HCT116 (cell line): ENCODE data around the gene WDR17. TPM values are rescaled to one million over a fixed set of nuclear protein-coding genes. Genes with fewer than 3 reads are reported as not detected.

Experiments used
- ATAC-seq: fragments of 200-7000 bp; cut with Tn5 transposase; 2 replicates; pipeline ENCODE4 v1.9.1; 2020; ENCODE audit warnings: mild to moderate bottlenecking, moderate library complexity
- BruUV-seq: library from RNA; stranded (reverse); fragments of 400-500 nt; replicated peaks from 2 replicates; lab custom pipeline; 2021; lab: Mats Ljungman, UMichigan
- CTCF ChIA-PET: fragments of 300-600 bp; sonication (Branson Sonifier 250); formaldehyde crosslinking; loops from one replicate; lab custom pipeline; 2021; ENCODE audit warnings: antibody characterized with exemption; lab: Charles Lee
- POLR2A ChIA-PET: fragments of 300-600, 350-600 bp; sonication (Branson Sonifier 250); formaldehyde crosslinking; loops from one replicate; lab custom pipeline; 2021; ENCODE audit warnings: antibody characterized with exemption; lab: Charles Lee
- RAD21 ChIA-PET, 2 experiments: fragments of 300-600 bp; sonication (Branson Sonifier 250); formaldehyde crosslinking; loops; one replicate each; lab custom pipeline; 2023; ENCODE audit warnings: low total read pairs in 2 of 2; ENCODE audit not compliant: uncharacterized antibody in 2 of 2, unreplicated experiment in 2 of 2, low non-redundant PET in 1 of 2; lab: Charles Lee
- DNase-seq: peaks from one replicate; pipeline ENCODE4 v3.0.0-alpha.2; 2010; ENCODE audit warnings: low read depth, low spot score
- H2AFZ ChIP-seq: fragments of 200-600 bp; shearing (Covaris generic), sonication (generic); 2 replicates; pipeline ENCODE4 v1.6.1; 2017; ENCODE audit warnings: low read depth, mixed run types, mixed read lengths, antibody characterized with exemption, low read length; ENCODE audit not compliant: poor library complexity, severe bottlenecking
- H3K27ac ChIP-seq: 2 replicates; pipeline ENCODE4 v1.5.1; 2012; ENCODE audit warnings: low read depth, low read length
- H3K27me3 ChIP-seq: fragments of 200-600 bp; sonication (generic); 2 replicates; pipeline ENCODE4 v1.6.1; 2016; ENCODE audit warnings: mixed run types, low read length, mixed read lengths; ENCODE audit not compliant: insufficient read depth
- H3K36me3 ChIP-seq, 2 experiments: fragments of 200-500 bp in 1 of 2; fragments of 200-600 bp in 1 of 2; sonication (Bioruptor generic) in 1 of 2; sonication (generic) in 1 of 2; 2 replicates each; pipeline versions ENCODE4 v1.5.1 to v1.6.1; 2014 to 2016; ENCODE audit warnings: low read length in 2 of 2, inconsistent platforms in 1 of 2, mixed read lengths in 1 of 2, mixed run types in 1 of 2; ENCODE audit not compliant: insufficient read depth in 2 of 2, control insufficient read depth in 1 of 2
- H3K4me1 ChIP-seq, 2 experiments: fragments of 200-600 bp in 1 of 2; sonication (generic) in 1 of 2; 2 replicates each; pipeline versions ENCODE4 v1.5.1 to v1.6.1; 2012 to 2017; ENCODE audit warnings: low read length in 2 of 2, inconsistent platforms in 1 of 2, mild to moderate bottlenecking in 1 of 2, mixed read lengths in 1 of 2, mixed run types in 1 of 2, moderate library complexity in 1 of 2; ENCODE audit not compliant: insufficient read depth in 2 of 2, control insufficient read depth in 1 of 2
- H3K4me2 ChIP-seq: fragments of 200-600 bp; sonication (generic); 2 replicates; pipeline ENCODE4 v1.6.1; 2017; ENCODE audit warnings: mixed run types, low read length, mixed read lengths
- H3K4me3 ChIP-seq, 2 experiments: fragments of 200-600 bp in 1 of 2; sonication (generic) in 1 of 2; replicated peaks in 1 of 2; 2 replicates each; pipeline ENCODE4 v1.5.1; 2011 to 2016; ENCODE audit warnings: low read length in 2 of 2, control low read depth in 1 of 2, low read depth in 1 of 2, mild to moderate bottlenecking in 1 of 2, mixed read lengths in 1 of 2, mixed run types in 1 of 2
- H3K79me2 ChIP-seq: fragments of 200-600 bp; sonication (generic); 2 replicates; pipeline ENCODE4 v1.6.1; 2017; ENCODE audit warnings: mild to moderate bottlenecking, mixed run types, low read length, moderate library complexity, mixed read lengths; ENCODE audit not compliant: insufficient read depth
- H3K9ac ChIP-seq: fragments of 200-600 bp; sonication (generic); 2 replicates; pipeline ENCODE4 v1.6.1; 2016; ENCODE audit warnings: low read length, mixed read lengths
- H3K9me2 ChIP-seq: fragments of 200-600 bp; sonication (generic), shearing (Covaris generic); 2 replicates; pipeline ENCODE4 v1.6.1; 2017; ENCODE audit warnings: mixed run types, mild to moderate bottlenecking, moderate library complexity; ENCODE audit not compliant: insufficient read depth
- H3K9me3 ChIP-seq, 2 experiments: fragments of 200-500 bp in 1 of 2; fragments of 200-600 bp in 1 of 2; sonication (Bioruptor generic) in 1 of 2; sonication (generic) in 1 of 2; 2 replicates each; pipeline ENCODE4 v1.6.1; 2014 to 2017; ENCODE audit warnings: low read length in 2 of 2, mixed read lengths in 2 of 2, inconsistent platforms in 1 of 2, low read depth in 1 of 2, mild to moderate bottlenecking in 1 of 2, mixed run types in 1 of 2, moderate library complexity in 1 of 2; ENCODE audit not compliant: control insufficient read depth in 1 of 2, insufficient read depth in 1 of 2
- H4K20me1 ChIP-seq: fragments of 200-600 bp; sonication (generic), shearing (Covaris generic); 2 replicates; pipeline ENCODE4 v1.6.1; 2017; ENCODE audit warnings: mixed run types, mild to moderate bottlenecking, moderate library complexity; ENCODE audit not compliant: insufficient read depth
- CBX3 ChIP-seq: IDR thresholded peaks from 2 replicates; pipeline ENCODE4 v1.6.1; 2012; ENCODE audit warnings: low read depth
- EZH2 ChIP-seq: fragments of 200-600 bp; sonication (generic); IDR thresholded peaks from 2 replicates; pipeline ENCODE4 v1.6.1; 2017; ENCODE audit warnings: antibody characterized with exemption, mixed run types
- JUND ChIP-seq: IDR thresholded peaks from 2 replicates; pipeline ENCODE4 v1.6.1; 2012
- POLR2AphosphoS5 ChIP-seq: IDR thresholded peaks from 2 replicates; pipeline ENCODE4 v1.6.1; 2011; ENCODE audit warnings: mild to moderate bottlenecking, low read depth, low read length, moderate library complexity
- SIN3A ChIP-seq: IDR thresholded peaks from 2 replicates; pipeline ENCODE4 v1.6.1; 2012; ENCODE audit warnings: low read depth
- SRF ChIP-seq: IDR thresholded peaks from 2 replicates; pipeline ENCODE4 v1.6.1; 2012; ENCODE audit warnings: low read depth
- YY1 ChIP-seq: IDR thresholded peaks from 2 replicates; pipeline ENCODE4 v1.6.1; 2011; ENCODE audit warnings: low read length, low read depth, moderate library complexity, mild to moderate bottlenecking; ENCODE audit not compliant: insufficient replicate concordance; ENCODE audit errors: extremely low read depth
- intact Hi-C: fragments of 100-400 bp; cut with micrococcal nuclease; formaldehyde crosslinking; loops from 2 replicates; pipeline ENCODE4 v1.10.0; 2022
- total RNA-seq: library from RNA; stranded (reverse); gene quantifications from one replicate; pipeline ENCODE4 v1.2.1, GENCODE V29; 2021; ENCODE audit not compliant: unreplicated experiment
- TF ChIP-seq, protein P1 (sequence below): IDR thresholded peaks from 2 replicates; pipeline ENCODE4 v1.6.1; 2012; ENCODE audit warnings: low read depth
- TF ChIP-seq, protein P2 (sequence below): IDR thresholded peaks from 2 replicates; pipeline ENCODE4 v1.6.1; 2012
- TF ChIP-seq, protein P3 (sequence below): IDR thresholded peaks from 2 replicates; pipeline ENCODE4 v1.6.1; 2012

WDR17 gene
- total RNA-seq, 1 experiment from 2014 or later, result 0.20 TPM

- BruUV-seq, result no TSS peak
- no peak overlapping the region for H3K9ac ChIP-seq
- H3K27ac ChIP-seq, result no peak overlapping the region
- H3K27me3 ChIP-seq, result no peaks in the 10 kb centered on the region
- no peaks in the 10 kb centered on the region for H3K9me2 ChIP-seq
- no peak for ATAC-seq
- H3K4me1 ChIP-seq, result no peaks in the 10 kb centered on the region
- no peak for DNase-seq
- RAD21 ChIA-PET, result no interaction called here
- H3K79me2 ChIP-seq, result no peaks in the 10 kb centered on the region
- H3K36me3 ChIP-seq, result no peaks in the 10 kb centered on the region
- intact Hi-C loops, result no loop called here
- H3K9me3 ChIP-seq, result no peaks in the 10 kb centered on the region
- TF ChIP-seq, protein P1, sequence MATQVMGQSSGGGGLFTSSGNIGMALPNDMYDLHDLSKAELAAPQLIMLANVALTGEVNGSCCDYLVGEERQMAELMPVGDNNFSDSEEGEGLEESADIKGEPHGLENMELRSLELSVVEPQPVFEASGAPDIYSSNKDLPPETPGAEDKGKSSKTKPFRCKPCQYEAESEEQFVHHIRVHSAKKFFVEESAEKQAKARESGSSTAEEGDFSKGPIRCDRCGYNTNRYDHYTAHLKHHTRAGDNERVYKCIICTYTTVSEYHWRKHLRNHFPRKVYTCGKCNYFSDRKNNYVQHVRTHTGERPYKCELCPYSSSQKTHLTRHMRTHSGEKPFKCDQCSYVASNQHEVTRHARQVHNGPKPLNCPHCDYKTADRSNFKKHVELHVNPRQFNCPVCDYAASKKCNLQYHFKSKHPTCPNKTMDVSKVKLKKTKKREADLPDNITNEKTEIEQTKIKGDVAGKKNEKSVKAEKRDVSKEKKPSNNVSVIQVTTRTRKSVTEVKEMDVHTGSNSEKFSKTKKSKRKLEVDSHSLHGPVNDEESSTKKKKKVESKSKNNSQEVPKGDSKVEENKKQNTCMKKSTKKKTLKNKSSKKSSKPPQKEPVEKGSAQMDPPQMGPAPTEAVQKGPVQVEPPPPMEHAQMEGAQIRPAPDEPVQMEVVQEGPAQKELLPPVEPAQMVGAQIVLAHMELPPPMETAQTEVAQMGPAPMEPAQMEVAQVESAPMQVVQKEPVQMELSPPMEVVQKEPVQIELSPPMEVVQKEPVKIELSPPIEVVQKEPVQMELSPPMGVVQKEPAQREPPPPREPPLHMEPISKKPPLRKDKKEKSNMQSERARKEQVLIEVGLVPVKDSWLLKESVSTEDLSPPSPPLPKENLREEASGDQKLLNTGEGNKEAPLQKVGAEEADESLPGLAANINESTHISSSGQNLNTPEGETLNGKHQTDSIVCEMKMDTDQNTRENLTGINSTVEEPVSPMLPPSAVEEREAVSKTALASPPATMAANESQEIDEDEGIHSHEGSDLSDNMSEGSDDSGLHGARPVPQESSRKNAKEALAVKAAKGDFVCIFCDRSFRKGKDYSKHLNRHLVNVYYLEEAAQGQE, result no peak
- TF ChIP-seq SRF, result no peak
- no peak overlapping the region for H3K4me3 ChIP-seq
- POLR2A ChIA-PET, result no interaction called here
- no peaks in the 10 kb centered on the region for H4K20me1 ChIP-seq
- no peak overlapping the region for H3K4me2 ChIP-seq
- CTCF ChIA-PET, result no interaction called here
- no peak overlapping the region for H2AFZ ChIP-seq
Observed at GRCh38 chr4:176052744-176053143, 12.9 kb upstream of the WDR17 start.

- no peaks in the 10 kb centered on the region for H3K9me2 ChIP-seq
- no peaks in the 10 kb centered on the region for H4K20me1 ChIP-seq
- TF ChIP-seq EZH2, result no peak
- TF ChIP-seq SRF, result no peak
- TF ChIP-seq CBX3, result no peak
- TF ChIP-seq YY1, result no peak
- no peak for TF ChIP-seq JUND
- no peak for TF ChIP-seq POLR2AphosphoS5
- TF ChIP-seq, protein P2, sequence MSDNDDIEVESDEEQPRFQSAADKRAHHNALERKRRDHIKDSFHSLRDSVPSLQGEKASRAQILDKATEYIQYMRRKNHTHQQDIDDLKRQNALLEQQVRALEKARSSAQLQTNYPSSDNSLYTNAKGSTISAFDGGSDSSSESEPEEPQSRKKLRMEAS, result no peak
- TF ChIP-seq, protein P3, sequence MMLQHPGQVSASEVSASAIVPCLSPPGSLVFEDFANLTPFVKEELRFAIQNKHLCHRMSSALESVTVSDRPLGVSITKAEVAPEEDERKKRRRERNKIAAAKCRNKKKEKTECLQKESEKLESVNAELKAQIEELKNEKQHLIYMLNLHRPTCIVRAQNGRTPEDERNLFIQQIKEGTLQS, result no peak
- TF ChIP-seq SIN3A, result no peak
- H3K4me2 ChIP-seq, result no peak overlapping the region
- POLR2A ChIA-PET, result no interaction called here
- no peaks in the 10 kb centered on the region for H3K36me3 ChIP-seq
- no peak overlapping the region for H3K9ac ChIP-seq
- intact Hi-C loops, result no loop called here
- H3K27ac ChIP-seq, result no peak overlapping the region
- H2AFZ ChIP-seq, result no peak overlapping the region
- ATAC-seq, result no peak
- CTCF ChIA-PET, result no interaction called here
- no peaks in the 10 kb centered on the region for H3K27me3 ChIP-seq
- no peak for DNase-seq
- BruUV-seq, result no TSS peak
- RAD21 ChIA-PET, result no interaction called here
- H3K9me3 ChIP-seq, result no peaks in the 10 kb centered on the region
- H3K4me1 ChIP-seq, result no peaks in the 10 kb centered on the region
- H3K79me2 ChIP-seq, result no peaks in the 10 kb centered on the region
- no peak overlapping the region for H3K4me3 ChIP-seq
Observed at GRCh38 chr4:176053785-176054184, 11.9 kb upstream of the WDR17 start.
